ENCODE data around the gene ZNF483.
A peak's percentile ranks its signal among the peaks of the same experiment; 100 is the strongest.
"Not testable (repeated sequence)": the region's sequence is repeated elsewhere in the genome, so short reads cannot be mapped to it uniquely, and the experiment has no call there.

Gene ZNF483

GRCh38 chr9:111525056-111525977 is at the start of gene ZNF483:
ZNF483 (plus strand) TSS chr9:111525179; CDS start chr9:111527396, 2,217 bp downstream.
- Mint-ChIP-seq H3K9me3 (no peaks in the 10 kb centered on the region), H3K36me3 (peaks cover 6% of the 10 kb centered on the region), H3K4me1 (peaks cover 20% of the 10 kb centered on the region), H3K27ac (peak within 1 kb of the TSS; percentile 77), H3K27me3 (peaks cover 26% of the 10 kb centered on the region), H3K4me3 (peak within 1 kb of the TSS; percentile 84)
- peak; percentile 73 for ATAC-seq

GRCh38 chr9:111475195-111475594 is 49.8 kb upstream of the ZNF483 start:
- Mint-ChIP-seq H3K4me3 (no peak overlapping the region), H3K9me3 (no peaks in the 10 kb centered on the region), H3K4me1 (peaks cover 38% of the 10 kb centered on the region), H3K27ac (no peak overlapping the region), H3K27me3 (no peaks in the 10 kb centered on the region), H3K36me3 (no peaks in the 10 kb centered on the region)
- no peak for ATAC-seq

DNA sequence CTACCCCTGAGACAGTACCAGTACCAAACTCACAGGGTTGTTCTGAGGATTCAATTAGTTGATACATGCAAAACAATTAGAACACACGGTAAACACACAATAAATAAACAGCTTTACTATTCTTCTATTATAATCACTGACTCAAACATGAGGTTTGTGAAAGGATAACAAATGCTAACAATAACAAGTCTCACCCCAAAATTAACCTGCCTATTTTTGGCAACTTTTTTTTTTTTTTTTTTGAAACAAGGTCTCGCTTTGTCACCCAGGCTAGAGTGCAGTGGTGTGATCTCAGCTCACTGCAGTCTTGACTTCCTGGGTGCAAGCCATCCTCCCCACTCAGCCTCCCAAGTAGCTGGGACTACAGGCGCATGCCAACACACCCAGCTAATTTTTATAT is 47.3 kb upstream of the ZNF483 start:
- Mint-ChIP-seq H3K27me3 (no peaks in the 10 kb centered on the region), H3K4me3 (no peak overlapping the region), H3K4me1 (peaks cover 59% of the 10 kb centered on the region), H3K9me3 (no peaks in the 10 kb centered on the region), H3K36me3 (no peaks in the 10 kb centered on the region), H3K27ac (no peak overlapping the region)
- no peak for ATAC-seq

DNA sequence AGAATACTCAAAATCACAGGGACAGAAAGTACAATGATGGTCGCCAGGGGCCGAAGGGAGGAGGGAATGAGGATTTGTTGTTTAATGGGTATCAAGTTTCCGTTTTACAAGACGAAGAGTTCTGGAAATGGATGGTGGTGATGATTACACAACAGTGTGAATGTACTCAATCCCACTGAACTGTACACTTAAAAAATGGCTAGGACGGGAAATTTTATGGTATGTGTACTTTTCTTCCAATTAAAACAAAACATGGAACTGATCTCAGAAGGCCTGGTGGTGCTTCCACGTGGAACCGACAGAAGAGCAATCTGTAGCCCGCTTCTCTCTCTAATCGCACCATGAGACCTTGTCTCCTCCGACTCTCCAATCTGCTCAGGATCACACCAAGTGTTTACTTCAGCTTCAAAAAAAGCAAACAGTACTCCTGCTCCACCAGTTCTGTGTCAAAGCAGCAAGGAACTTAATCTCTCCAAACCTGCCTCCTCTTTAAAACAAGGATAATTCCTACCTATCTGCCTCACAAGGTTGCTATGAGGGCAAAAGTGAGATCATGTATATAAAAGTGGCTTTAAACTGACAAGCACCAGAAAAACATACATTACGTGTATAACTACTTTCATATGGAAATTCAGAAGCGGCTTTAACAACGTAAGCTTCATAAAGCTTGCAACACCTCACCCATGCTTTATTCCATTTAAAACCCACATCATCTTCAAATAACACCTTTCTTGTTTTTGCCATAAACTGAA is 42.9 kb upstream of the ZNF483 start:
- no peaks in the 10 kb centered on the region for H3K9me3 Mint-ChIP-seq
- H3K27me3 Mint-ChIP-seq = no peaks in the 10 kb centered on the region

GRCh38 chr9:111482694-111483438 is 42.1 kb upstream of the ZNF483 start:
- no peaks in the 10 kb centered on the region for H3K36me3 Mint-ChIP-seq
- no peaks in the 10 kb centered on the region for H3K9me3 Mint-ChIP-seq
- peak; percentile 78 for ATAC-seq
- H3K27ac Mint-ChIP-seq = peak overlapping the region; percentile 87
- peaks cover 29% of the 10 kb centered on the region for H3K4me1 Mint-ChIP-seq
- no peaks in the 10 kb centered on the region for H3K27me3 Mint-ChIP-seq
- peak overlapping the region; percentile 84 for H3K4me3 Mint-ChIP-seq

More for the DNA sequence above, 42.9 kb upstream of the ZNF483 start:
- Mint-ChIP-seq H3K4me1 (peaks cover 37% of the 10 kb centered on the region), H3K4me3 (peak overlapping the region; percentile 84), H3K36me3 (no peaks in the 10 kb centered on the region), H3K27ac (peak overlapping the region; percentile 87)
- ATAC-seq = no peak

DNA sequence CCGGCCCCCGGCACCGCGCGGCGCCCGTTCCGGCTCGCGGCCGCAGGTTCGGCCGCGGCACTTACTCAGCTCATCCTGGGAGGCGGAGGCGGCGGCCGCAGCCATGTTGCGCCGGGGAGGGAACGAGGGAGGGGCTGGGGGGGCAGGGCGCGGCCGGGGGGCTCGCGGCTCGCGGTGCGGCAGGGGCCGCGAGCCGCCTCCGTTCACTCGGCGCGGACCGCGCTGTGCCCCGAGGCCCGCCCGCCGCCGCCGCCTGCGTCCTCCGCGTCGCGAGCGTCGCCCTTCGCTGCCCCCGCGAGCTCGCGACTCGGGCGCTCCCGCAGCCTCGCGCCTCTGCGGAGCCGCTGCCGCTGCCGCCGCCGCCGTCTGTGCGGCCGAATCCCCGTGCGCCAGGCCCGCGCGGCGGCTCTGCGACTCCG is 41.5 kb upstream of the ZNF483 start:
- Mint-ChIP-seq H3K4me1 (peaks cover 28% of the 10 kb centered on the region), H3K4me3 (peak overlapping the region; percentile 84), H3K27me3 (no peaks in the 10 kb centered on the region), H3K36me3 (no peaks in the 10 kb centered on the region), H3K27ac (peak overlapping the region; percentile 87), H3K9me3 (no peaks in the 10 kb centered on the region)
- ATAC-seq = peak; percentile 65

DNA sequence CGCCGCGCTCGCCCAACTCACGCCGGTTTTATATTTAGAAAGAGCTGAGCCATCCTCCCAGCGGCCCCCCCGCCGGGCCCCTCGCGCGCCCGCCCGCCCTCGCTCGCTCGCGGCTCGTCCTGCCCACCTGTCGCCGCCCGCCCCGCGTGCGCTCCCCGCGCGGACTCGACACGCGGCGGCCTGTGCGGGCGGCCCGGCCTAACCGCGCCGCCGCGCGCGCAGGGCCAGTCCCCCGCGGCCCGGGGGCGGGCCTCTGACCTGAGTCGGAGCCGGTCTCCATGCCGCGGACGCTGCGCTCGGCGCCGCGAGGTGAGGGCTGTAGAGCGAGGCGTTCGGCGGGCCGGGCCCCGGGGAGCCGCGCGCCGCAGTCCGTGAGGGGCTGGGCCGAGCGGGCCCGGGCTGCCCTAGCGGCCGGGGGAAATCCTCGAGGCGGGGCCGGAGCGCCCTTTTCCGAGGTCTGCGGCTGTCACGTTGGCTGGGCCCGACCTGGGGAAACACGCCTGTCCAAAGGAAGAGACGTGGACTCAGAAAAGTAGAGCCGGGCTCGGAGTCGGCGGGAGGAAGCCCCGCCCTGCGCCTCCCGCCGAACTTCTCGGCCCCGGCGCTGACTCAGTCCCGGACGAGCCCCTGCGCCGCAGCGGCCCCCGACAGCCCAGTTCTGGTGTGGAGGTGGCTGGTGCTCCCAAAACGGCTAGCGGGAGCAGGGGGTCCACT is 41.0 kb upstream of the ZNF483 start, which contains the start of gene ECPAS:
TSS of gene ECPAS (minus strand) at position 526 of the 714 bp plus-strand sequence. CDS start 11,465 bp downstream, outside the sequence.
- Mint-ChIP-seq H3K36me3 (no peaks in the 10 kb centered on the region), H3K9me3 (no peaks in the 10 kb centered on the region), H3K27ac (peak within 1 kb of the TSS; percentile 87), H3K4me3 (peak within 1 kb of the TSS; percentile 88), H3K27me3 (no peaks in the 10 kb centered on the region), H3K4me1 (peaks cover 22% of the 10 kb centered on the region)
- peak; percentile 85 for ATAC-seq

DNA sequence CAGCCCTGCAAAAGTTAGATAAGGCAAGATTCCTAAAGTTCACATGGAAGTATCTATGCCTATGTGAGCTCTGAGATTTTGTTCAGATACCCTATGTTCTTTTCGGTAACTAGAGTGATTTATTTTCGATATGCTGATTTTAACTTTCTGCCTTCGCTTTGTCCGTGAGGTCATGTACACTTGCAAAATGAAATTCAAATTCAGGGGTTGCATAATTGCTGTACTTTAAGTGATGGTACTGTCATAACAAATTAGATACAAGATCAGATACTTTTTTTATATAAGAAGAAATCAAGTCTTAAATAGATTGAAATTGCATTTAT is 40.4 kb upstream of the ZNF483 start:
- H3K36me3 Mint-ChIP-seq = no peaks in the 10 kb centered on the region
- H3K27ac Mint-ChIP-seq = peak overlapping the region; percentile 87
- H3K4me1 Mint-ChIP-seq = peaks cover 22% of the 10 kb centered on the region
- ATAC-seq = no peak
- H3K4me3 Mint-ChIP-seq = peak overlapping the region; percentile 88
- no peaks in the 10 kb centered on the region for H3K9me3 Mint-ChIP-seq
- no peaks in the 10 kb centered on the region for H3K27me3 Mint-ChIP-seq

DNA sequence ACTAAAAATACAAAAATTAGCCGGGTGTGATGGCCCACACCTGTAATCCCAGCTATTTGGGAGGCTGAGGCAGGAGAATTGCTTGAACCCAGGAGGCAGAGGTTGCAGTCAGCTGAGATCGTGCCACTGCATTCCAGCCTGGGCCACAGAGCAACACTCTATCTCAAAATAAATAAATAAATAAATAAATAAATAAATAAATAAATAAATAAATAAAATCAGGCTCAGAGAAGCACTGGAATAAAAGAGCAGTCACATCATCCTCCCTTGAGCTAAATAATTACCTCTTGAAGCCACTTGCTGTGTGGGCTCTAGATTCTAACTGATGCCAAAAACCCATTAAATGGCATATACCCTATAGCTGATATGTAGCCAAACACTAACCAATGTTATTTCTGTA is 27.8 kb upstream of the ZNF483 start:
- H3K4me1 Mint-ChIP-seq, H3K27ac Mint-ChIP-seq, H3K4me3 Mint-ChIP-seq, ATAC-seq, H3K36me3 Mint-ChIP-seq, H3K9me3 Mint-ChIP-seq: not testable (repeated sequence)
- peaks cover 23% of the 10 kb centered on the region for H3K27me3 Mint-ChIP-seq

DNA sequence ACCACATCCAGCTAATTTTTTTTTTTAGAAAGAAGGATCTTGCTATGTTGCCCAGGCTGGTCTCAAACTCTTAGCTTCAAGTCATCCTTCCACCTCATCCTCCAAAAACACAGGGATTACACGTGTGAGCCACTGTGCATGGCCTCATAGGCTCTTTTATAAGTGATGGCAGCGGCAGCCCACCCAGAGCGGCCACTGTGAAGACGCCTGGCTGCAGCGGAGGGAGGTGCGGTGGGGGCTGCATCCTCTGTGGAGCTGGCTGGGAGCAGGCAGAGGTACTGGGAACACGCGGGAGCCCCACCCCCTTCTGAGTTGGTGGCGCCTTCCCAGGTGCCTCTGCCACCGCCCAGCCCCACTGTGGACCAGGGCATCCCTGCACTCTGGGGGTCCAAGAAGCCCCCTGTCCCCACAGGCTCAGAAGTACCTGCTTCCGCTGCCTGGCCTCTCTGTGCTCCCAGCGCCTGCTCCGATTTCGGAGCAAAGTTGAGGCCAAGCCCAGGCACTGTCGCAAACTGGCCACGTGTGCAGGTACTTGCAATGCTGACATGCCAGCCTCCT is 23.9 kb upstream of the ZNF483 start:
- Mint-ChIP-seq H3K27ac (no peak overlapping the region), H3K4me3 (no peak overlapping the region), H3K9me3 (no peaks in the 10 kb centered on the region), H3K4me1 (no peaks in the 10 kb centered on the region), H3K36me3 (no peaks in the 10 kb centered on the region), H3K27me3 (peaks cover 35% of the 10 kb centered on the region)
- no peak for ATAC-seq

DNA sequence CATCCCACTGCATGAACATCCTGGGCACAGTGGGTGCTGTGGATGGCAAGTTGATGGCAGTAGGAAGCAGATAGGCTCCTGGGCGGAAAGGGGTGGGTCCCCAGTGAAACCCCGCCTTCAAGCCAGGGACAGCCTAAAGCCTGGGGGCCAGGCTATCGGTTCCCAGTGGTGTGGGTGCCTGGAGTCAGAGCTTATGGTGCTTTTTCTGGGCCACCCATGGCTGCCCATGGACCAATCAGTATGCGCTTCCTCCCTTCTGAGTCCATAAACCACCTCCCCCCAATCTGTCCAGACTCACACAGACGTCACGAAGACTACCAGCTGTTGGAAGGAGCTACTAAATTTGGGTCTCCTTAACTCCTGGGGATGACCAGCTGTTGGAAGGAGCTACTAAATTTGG is 23.3 kb upstream of the ZNF483 start:
- ATAC-seq = no peak
- H3K9me3 Mint-ChIP-seq = no peaks in the 10 kb centered on the region
- peaks cover 35% of the 10 kb centered on the region for H3K27me3 Mint-ChIP-seq
- no peak overlapping the region for H3K27ac Mint-ChIP-seq
- no peaks in the 10 kb centered on the region for H3K4me1 Mint-ChIP-seq
- H3K4me3 Mint-ChIP-seq = no peak overlapping the region
- H3K36me3 Mint-ChIP-seq = no peaks in the 10 kb centered on the region

- Mint-ChIP-seq H3K36me3 (no peaks in the 10 kb centered on the region), H3K4me3 (no peak overlapping the region), H3K27ac (no peak overlapping the region), H3K27me3 (peaks cover 31% of the 10 kb centered on the region), H3K9me3 (no peaks in the 10 kb centered on the region), H3K4me1 (no peaks in the 10 kb centered on the region)
- no peak for ATAC-seq
These were observed 22.5 kb upstream of the ZNF483 start for GRCh38 chr9:111502506-111502905.

GRCh38 chr9:111511581-111511980 is 13.4 kb upstream of the ZNF483 start:
- not testable (repeated sequence) for H3K27me3 Mint-ChIP-seq, H3K27ac Mint-ChIP-seq, H3K4me3 Mint-ChIP-seq, H3K9me3 Mint-ChIP-seq, H3K4me1 Mint-ChIP-seq, H3K36me3 Mint-ChIP-seq, ATAC-seq

DNA sequence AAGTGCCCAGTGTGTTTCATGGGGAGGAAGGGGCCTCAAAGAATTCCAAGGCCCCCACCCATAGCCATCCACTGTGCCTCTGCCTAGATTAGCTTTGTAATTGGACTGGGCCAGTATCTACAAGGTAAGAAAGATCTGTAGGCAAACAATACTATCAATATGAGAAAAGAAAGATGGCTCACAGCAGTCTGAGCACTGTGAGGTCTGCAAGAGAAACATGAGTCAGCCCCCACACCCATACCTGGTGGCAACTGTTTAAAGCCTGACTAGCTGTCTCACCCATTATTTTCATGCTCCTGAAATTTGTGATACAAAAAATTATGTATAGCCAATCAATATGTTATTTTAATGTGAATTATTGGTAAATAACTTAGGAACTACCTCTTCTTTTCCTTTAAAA is 10.0 kb upstream of the ZNF483 start:
- Mint-ChIP-seq H3K4me3 (no peak overlapping the region), H3K27me3 (no peaks in the 10 kb centered on the region), H3K4me1 (no peaks in the 10 kb centered on the region), H3K9me3 (peaks cover 9% of the 10 kb centered on the region), H3K36me3 (no peaks in the 10 kb centered on the region), H3K27ac (no peak overlapping the region)
- no peak for ATAC-seq

All from stimulated activated memory B cell treated with anti-CD40 and anti-IgM and Interleukin-4, amounts not matched to agents 10 μg/mL and 1 μg/mL and 100 μg/mL, for 72 hours (primary cell).